Stimulated activated CD4-positive, alpha-beta T cell treated with anti-CD3 and anti-CD28 coated beads, Interleukin-12 subunit alpha, Interleukin-12 subunit beta, amount 100 ng/mL, for 48 hours (primary cell): ENCODE data around the gene APBB1IP.
"Not testable (repeated sequence)": the region's sequence is repeated elsewhere in the genome, so short reads cannot be mapped to it uniquely, and the experiment has no call there.

ENCODE experiments used
- DNase-seq, 3 donors: peaks; one replicate each; pipeline ENCODE4 v3.0.0-alpha.2; 2020; ENCODE audit warnings: low read depth in 2 of 3, low spot score in 1 of 3

The APBB1IP gene, protein sequence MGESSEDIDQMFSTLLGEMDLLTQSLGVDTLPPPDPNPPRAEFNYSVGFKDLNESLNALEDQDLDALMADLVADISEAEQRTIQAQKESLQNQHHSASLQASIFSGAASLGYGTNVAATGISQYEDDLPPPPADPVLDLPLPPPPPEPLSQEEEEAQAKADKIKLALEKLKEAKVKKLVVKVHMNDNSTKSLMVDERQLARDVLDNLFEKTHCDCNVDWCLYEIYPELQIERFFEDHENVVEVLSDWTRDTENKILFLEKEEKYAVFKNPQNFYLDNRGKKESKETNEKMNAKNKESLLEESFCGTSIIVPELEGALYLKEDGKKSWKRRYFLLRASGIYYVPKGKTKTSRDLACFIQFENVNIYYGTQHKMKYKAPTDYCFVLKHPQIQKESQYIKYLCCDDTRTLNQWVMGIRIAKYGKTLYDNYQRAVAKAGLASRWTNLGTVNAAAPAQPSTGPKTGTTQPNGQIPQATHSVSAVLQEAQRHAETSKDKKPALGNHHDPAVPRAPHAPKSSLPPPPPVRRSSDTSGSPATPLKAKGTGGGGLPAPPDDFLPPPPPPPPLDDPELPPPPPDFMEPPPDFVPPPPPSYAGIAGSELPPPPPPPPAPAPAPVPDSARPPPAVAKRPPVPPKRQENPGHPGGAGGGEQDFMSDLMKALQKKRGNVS

DNA sequence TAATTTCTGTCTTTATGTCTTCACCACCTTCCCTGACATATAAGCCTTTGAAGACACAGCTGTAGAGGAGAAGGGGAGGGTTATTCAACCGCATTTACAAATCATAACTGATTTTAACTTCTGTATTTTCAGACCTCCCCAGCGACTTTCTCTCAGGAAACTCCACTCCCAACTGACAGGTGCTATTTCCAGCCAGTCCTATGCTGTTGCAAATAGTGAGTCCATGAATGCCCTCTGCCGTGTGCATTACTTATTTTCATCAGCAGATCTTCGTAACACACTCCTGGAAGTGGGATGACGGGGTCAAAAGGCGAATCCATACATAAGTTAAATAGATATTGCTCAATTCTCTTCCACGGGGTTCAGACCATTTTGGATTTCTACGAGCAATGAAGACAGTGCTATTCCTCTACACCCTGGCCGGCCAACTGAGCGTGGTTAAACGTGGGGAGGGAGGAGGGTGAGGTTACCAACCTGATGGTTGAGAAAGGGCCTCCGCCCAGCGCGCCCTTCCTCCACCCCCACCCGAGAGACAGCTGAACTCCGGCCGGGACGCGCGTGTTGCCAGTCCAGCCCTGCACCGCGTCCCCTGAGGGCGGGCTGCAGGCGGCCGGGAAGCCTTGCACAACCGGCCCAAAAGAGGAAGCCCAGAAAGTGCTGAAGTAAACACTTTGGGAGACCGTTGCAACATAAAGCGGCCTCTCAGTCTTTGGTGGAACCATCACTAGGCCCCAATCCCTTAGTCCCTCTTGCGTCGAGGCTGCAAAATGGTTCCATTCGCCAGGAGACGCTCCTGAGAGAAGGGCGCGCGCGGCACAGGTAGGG lies at the start of gene APBB1IP:
Gene APBB1IP, plus strand, starts transcription at position 705 of the 825 bp plus-strand sequence. CDS start 53,986 bp downstream, outside the sequence.
- DNase-seq = peak in 2 of 3 donors; percentile 28 to 44

DNA sequence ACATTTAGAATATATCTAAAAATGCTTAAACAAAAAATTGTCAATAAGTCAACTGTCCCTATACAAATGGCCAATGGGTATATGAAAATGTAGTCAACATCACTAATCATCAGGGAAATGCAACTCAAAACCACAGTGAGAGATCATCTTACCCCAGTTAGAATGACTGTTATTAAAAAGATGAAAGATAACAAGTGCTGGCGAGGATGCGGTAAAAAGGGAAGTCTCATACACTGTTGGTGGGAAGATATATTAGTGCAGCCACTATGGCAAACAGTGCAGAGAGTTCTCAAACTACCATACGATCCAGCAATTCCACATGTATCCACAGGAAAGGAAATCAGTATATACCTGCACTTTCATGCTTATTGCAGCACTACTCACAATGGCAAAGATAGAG lies 48.6 kb upstream of the APBB1IP start:
- DNase-seq = no peak

DNA sequence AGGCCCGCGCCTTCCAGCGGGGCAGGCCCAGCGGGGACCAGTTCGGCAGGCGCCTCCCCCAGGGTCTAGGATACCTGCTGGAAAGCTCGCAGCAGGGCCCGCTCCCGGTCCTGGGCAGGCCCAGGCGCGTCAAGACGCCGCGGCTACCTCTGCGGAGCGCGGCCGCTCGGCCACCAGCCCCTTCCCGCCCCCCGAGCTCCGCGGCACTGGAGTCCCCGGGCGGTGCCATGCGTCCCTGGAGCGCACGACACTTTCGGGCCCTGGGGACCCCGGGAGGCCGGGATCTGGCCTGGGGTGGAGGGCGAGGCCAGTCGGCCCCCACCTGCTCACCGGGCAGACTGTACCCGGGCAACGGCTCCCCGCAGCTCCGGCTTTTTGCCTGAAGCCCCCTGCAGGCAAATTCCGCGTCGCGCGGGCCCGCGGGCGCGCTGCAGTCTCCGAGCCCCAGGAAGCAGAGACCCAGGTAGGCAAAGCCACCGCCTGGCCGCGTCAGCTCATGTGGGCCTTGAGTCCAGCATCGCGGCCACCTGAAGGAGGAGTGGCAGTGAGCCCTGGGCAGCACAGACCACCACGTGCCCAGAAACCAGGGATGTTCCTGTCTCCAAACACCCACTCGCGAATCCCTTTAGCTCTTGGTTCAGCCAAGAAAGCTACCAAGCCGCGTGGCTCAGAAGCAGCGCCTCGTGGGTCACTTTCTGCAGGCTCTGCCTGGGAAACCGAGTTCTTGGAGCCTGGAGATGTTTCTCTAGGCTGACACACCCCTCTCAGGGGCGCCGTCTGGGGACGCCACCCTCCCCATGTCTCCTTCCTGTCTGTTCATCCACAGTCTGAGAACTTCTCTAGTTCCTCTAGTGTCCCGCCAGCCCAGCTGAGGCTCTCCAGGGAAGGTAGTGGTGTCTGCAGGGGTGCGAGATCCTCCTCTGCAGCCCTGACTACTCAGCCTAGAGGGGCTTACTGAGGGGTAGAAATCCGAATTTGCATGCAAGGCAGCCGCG lies 46.1 kb upstream of the APBB1IP start:
- DNase-seq = no peak

DNA sequence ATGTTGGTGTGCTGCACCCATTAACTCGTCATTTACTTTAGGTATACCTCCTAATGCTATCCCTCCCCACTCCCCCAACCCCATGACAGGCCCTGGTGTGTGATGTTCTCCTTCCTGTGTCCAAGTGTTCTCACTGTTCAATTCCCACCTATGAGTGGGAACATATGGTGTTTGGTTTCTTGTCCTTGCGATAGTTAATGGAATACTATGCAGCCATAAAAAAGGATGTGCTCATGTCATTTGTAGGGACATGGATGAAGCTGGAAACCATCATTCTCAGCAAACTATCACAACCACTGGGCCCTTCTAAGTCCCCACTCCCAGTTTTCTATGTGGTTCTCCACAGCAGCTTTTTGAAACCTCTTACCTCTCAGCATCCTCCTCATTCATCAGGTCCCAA lies 39.8 kb upstream of the APBB1IP start:
- DNase-seq = not testable (repeated sequence)

DNA sequence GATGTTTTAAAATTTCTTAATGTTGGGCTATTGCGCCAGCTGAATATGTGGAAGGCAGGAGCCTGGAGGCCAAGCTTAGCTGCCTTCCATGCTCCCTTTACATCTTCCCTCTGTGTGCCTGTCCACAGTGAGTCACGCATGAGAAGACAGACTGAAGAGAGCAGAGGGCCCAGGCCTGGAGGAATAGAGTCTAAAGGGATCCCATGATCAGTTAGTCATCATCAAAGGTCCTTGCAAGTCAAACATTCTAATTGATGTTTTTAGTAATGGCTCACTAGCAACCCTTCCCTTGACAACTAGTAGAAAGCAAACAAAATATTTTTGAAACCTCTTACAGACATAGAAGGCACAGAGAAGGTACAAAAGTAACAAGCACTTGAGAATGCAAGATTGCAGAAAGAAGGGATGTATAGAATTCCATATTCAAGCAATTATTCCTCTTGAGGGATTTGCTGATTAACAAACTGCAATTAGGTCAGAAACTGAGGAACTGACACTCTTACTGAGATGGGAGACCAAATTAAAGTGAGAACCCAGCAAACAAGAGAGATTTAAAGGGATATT lies 30.7 kb upstream of the APBB1IP start:
- DNase-seq = no peak

DNA sequence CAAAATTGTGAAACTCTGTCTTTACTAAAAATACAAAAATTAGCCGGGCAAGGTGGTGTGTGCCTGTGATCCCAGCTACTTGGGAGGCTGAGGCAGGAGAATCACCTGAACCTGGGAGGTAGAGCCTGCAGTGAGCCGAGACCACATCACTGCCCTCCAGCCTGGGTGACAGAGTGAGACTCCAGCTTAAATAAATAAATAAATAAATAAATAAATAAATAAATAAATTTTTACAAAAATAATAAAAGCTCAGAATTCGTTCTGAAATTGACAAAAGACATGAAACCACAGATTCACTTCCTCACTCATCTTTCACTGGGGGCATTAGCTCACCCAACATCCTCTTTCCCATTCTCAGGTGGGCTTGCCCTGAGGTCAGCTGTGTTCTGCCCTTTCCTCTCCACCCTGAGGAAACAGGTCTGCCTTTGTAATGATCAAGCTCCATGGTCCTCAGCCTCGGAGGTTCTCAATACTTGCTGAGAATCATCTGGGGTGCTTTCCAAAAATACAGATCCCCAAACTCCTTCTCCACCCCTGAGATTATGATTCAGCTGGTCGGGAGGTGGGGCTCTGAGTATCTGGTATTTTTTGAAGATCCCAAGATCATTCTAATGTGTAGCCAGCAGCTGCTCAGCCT lies 29.2 kb upstream of the APBB1IP start:
- DNase-seq = no peak

DNA sequence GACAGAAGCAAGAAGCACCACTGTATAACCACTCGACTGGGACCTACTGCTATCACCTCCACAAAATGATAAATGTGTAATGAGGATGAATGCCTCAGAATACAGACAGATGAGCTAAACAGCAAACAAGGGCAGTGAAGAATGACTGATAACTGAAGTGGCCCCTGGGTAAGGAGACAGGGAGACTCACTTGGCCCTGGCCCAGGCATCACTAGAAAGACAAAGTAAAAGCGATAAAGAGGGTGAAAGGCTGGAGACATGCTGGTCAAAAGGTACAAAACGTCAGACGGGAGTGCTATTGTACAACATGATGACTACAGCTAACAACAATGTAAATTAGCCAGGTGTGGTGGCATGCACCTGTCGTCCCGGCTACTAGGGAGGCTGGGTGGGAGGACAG lies 27.8 kb upstream of the APBB1IP start:
- DNase-seq = no peak

DNA sequence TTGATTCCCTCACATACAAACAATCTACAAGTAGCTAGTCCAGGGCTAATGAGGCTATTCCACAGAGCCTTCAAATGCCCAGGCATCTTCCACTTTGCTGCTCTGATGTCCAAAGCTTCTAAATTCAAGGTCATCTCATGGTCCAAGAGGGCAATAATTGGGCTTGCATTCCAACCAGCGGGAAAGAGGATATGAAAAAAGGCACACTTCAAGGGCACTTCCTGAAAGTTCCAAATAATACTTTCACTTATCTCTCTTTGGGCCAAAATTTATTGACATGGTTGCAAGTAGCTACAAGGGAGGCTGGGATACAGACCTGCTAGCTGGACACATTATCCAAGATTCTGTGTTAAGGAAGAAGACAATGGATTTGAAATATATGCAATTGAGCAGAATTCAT lies 25.2 kb upstream of the APBB1IP start:
- DNase-seq = no peak

DNA sequence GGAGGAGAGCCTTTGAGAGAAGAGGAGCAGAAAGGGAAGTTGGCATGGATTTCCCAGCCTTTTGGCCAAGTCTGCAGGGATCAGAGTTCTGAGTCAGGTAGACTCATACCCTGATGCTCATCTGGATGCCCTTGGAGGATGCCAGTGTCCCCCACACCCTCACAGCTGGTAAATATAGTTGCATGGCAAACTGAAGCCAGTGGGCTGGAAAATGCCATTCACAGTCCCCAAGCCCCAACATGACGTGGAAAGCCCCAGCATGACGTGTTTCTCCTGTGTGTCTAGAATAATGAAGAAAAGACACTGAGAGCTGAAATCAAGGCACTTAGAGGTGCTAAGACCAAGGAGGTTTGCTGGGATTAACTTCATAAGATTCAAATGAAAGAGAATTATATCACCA lies 24.8 kb upstream of the APBB1IP start:
- no peak for DNase-seq

DNA sequence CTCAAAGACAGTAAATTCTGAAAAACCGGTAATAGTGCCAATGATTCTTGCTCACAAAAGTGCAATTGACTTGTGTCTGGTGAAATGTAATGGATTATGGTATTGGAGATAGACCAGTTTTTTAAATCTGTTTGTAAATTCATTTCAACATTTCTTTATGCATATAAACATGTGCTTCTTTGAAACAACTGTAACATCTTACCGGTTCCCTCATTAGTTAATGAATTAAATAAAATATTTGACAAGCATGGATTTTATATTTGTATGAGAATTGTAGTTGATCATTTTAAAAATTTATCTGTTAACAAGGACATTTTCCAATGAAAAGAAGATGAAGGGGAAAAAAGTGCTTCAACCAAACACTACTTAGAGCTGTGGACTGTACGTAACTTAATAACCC lies 21.0 kb upstream of the APBB1IP start:
- no peak for DNase-seq

DNA sequence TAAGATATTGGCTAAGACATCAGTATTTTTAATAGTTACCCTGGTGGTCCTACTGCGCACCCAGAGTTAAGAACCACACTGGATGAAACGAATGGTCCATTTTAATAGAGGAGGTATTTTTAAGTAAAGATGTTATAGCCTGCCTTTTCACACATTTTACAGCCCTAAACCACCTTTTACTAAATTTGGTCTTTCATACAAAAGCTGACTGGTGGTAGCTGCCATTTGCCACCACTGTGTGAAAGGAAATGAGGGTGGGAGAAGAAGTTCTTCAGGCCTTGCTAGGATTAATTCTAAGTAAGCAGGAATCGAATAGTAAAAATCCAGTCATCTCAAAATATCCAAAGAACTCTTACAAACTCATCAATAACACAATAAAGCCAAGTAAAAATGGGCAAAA lies 15.2 kb upstream of the APBB1IP start:
- no peak for DNase-seq

DNA sequence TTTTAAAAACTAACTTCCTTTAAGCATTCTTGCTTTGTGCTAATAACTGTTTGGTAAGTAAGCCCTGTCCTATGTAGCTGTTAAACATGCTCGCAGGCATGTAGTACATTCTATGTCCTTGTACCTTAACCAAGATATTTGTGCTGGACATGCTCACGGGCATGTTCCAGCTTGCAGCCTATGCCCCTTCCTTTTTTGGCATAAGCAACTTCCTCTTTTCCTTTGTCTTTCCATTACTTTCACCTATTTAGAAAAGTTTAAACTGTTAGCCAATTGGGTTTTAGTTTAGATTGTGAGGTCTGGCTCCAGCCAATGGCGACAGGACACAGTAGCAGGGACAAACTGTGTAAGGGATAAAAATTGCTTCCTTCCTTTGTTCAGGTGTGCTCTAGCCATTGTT lies 14.4 kb upstream of the APBB1IP start:
- DNase-seq = no peak

DNA sequence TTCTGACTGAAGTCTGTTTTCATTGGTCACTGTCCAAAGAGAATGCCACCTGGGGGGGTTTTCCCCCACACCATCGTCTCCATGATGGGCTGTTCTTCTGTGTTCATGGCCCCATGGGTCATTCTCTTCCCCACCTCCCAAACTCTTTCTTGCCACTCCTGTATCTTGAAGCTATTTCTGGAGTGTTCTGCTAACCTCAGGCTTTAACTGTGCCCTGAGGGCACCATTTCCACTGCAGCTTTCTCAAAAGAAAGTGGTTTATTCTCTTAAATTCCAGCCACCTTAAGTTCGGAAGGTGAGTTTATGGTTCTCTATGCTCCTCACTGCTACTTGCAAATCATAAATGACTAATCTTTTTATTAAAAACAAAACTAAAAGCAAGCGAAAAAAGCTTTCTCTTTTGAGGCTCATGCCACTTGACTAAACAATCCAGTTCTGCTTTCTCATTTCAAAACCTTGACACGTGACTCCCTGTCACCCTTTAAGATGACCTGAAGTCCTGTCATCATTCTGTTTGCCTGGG lies 7.4 kb upstream of the APBB1IP start:
- DNase-seq = no peak

DNA sequence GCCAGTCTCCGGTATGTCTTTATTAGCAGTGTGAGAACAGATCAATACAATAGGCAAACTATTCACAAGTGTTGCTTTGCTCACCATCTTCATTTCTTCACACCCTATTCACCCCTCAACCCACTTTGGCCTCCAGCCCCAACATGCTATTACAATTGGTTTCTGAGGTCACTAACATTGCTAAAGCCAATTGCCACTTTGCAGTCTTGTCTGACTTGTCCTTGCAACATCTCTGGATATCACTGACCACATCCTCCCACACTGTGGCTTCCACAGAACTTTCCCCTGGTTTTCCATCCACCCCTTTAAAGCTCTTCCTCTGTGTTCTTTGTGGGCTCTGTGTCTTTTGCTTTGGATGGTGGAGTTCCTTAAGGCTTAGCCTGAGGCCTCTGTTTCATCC lies 5.2 kb upstream of the APBB1IP start:
- no peak for DNase-seq

DNA sequence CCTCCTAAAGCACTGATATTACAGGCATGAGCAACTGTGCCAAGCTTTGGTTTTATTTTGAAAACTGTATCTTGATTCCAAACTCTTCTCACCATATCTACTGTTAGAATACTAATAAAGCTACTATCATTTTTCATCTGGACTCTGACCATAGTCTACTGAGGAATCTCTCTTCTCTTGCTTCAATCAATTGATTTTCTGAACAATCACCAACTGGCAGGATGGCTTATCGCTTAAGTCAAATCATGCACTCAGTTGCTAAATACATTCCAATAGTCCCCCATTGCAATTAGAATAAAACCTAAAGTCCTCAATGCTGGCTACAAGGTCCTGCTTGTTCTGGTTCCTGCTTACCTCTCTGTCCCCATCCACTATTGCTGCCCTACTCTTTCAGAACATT lies 2.3 kb upstream of the APBB1IP start:
- no peak for DNase-seq

DNA sequence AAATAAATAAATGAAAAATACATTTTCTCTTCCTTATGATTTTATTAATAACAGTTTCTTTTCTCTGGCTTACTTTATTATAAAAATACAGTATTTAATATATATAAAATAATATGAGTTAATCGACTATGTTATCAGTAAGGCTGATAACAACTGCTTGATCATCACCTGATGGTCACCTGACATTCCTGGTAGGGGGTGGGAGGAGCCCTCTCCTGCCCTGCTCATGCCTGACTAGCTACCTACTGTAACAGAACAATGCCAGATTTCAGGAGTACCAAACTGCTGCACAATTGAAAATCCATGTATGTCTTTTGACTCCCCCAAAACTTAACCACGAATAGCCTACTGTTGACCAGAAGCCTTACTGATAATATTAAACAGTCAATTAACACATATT lies 1.3 kb upstream of the APBB1IP start:
- no peak for DNase-seq

DNA sequence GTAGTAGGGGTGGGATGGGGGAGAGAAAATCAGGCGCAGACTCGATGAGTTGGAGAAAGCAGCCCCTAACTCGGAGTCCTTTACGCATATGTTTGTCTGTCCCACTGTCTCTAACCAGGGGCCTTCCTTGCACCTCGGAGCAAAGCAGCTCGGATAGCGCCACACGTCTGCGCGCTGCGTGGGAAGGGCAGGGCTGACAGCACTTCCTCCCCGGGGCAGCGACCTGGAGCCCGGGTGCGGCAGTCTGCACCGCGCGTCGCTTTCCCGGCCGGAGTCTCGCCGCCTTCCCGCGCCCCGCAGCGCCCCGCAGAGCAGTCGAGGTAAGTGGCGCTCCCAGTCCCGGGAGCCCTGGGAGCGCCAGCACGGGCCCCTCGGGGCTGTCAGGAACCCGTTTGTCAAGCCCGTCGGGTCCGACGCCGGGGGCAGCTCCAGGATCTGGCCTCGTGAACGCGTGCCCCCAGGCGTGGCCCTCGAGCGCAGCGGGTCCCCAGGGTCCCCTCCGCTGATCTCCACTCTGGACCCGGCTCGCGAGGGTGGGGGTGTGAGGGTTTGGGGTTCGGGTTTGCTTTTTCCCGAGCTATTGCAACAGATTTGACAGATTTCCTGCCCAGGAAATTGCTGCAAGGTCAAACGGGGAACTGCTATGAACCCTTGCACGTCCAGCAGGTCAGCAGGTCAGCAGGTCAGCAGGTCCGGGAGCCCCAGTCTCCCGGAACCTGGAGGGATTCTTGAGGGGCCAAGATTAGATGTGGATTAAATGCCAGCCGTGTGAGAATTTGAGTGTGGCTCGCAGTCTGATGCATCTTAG lies 597 bp downstream of the APBB1IP start:
- peak; percentile 60 to 70 (median 69) for DNase-seq

DNA sequence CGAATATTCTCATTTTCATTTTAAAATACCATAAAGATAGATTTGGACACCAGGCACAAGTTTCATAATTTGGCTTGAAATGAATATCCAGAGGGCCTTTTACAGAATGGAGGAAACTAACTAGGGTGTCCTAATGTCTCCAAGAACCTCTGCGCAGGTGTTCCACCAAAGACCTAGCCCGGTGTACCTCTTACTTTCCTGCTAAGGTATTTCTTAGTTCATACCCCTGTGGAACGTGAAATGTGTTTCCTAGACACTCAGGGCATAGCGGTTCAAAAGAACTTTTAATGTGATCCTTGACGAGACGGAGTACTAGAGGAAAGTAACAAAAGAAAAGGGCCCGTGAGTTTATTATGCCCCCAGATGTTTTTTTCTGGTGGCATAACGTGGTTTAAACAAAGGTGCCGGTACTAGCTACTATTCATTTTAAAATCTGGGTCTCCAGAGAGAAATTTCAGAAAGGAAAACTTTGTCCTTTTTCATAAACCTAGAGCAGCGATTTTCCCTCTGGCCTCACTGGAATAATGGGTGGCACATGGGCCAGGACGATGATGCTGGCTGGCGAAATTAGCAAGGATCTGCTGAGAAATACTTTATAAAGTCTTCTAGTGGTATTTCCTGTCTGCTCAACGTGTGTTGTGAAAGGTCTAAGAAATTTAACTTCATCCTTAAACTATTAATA lies 1.4 kb downstream of the APBB1IP start:
- no peak for DNase-seq
